HTR-8/SVneo (cell line): ENCODE data around the gene CCL26.
"Not testable (repeated sequence)": the region's sequence is repeated elsewhere in the genome, so short reads cannot be mapped to it uniquely, and the experiment has no call there.

Experiments used
- DNase-seq: peaks from one replicate; pipeline ENCODE4 v3.0.0; 2011; ENCODE audit warnings: low spot score, mixed read lengths; ENCODE audit not compliant: insufficient read length
- FAIRE-seq: peaks from 2 replicates; lab custom pipeline; 2011; peaks lifted over from hg19 to GRCh38; lab: Jason Lieb, UNC

CCL26 gene

DNA sequence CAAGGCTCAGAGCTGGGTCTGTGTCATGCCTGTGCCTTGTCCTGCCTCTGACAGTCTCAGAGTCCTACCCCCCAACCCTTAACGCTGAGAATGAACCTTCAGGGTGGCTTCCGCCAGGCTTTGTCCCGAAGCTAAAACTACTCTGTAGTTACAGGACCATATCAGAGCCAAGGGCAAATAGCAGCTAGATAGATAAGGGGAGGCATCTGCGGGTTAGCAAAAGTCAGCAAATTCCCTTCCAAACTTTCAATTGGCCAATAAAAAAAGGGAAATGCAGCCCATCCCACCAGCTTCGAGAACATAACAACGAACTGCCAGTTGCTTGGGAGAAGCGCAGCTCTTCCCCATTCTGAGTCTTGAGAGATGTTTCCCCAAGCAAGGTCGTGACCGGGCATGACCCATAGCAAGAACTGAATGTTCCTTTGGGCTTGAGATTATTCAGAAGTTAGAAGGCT lies 23.8 kb upstream of the CCL26 start:
- DNase-seq (no peak), FAIRE-seq (no peak)

DNA sequence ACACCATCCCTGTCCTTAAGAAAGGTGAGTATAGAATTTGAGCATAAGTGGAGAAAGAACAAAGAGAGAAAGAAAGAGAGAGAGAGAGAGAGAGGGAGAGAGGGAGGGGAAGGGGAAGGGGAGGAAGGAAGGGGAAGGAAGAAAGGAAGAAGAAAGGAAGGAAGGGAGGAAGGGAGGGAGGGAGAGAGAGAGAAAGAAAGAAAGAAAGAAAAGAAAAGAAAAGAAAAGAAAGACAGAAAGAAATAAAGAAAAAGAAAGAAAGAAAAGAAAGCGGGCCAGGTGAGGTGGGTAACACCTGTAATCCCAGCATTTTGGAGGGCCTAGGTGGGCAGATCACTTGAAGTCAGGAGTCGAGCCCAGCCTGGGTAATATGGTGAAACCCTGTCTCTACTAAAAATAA lies 21.7 kb upstream of the CCL26 start:
- DNase-seq = no peak
- FAIRE-seq = no peak

DNA sequence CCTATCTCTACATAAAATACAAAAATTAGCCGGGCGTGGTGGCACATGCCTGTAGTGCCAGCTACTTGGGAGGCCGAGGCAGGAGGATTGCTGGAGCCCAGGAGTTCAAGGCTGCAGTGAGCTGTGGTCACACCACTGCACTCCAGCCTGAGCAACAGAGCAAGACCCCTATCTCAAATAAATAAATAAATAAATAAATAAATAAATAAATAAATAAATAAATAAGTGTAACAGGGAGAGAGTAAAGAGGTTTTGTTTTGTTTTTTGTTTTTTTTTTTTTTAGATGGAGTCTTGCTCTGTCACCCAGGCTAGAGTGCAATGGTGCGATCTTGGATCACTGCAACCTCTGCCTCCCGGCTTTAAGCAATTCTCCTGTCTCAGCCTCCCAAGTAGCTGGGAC lies 20.6 kb upstream of the CCL26 start:
- FAIRE-seq, DNase-seq: not testable (repeated sequence)

DNA sequence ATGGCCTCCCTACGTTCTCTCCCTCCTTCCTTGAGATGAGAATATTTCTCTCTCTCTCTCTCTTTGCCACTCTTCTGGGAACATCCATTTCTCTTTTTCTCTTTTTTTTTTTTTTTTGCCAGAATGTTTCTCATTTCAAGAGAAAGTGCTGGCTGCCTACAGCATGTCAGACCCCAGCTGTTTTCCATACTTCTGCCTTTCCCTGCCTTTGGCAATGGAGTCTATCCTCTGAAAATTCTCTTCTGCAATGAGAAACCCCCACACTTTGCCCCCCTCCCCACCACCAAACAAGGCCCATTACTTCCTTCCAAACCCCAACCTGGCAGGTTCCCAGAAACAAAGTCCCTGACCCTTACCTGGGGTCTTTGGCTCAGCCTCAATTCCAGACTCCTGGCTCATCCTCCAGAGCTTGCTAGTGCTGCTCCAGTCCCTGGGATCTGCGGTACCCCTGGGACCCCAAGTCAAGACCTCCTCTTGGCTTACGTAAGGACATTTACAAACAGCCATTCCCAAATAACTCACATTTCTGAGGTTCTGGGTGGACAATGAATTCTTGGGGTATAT lies 17.4 kb upstream of the CCL26 start:
- no peak for FAIRE-seq

DNA sequence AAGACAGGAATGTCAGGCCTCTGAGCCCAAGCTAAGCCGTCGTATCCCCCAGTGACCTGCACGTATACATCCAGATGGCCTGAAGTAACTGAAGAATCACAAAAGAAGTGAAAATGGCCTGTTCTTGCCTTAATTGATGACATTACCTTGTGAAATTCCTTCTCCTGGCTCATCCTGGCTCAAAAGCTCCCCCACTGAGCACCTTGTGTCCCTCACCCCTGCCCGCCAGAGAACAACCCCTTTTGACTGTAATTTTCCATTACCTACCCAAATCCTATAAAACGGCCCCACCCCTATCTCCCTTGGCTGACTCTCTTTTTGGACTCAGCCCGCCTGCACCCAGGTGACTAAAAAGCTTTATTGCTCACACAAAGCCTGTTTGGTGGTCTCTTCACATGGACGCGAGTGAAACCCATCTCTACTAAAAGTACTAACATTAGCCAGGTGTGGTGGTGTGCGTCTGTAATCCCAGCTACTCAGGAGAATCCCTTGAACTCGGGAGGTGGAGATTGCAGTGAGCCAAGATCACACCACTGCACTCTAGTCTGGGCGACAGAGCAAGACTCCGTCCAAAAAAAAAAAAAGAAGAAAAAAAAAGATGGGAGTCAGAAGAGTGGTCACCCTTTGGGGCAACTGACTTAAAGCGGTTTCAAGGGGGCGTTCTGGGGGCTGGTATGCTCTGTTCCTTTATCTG lies 16.3 kb upstream of the CCL26 start:
- not testable (repeated sequence) for FAIRE-seq

More for the DNA sequence above, 17.4 kb upstream of the CCL26 start:
- no peak for DNase-seq

DNA sequence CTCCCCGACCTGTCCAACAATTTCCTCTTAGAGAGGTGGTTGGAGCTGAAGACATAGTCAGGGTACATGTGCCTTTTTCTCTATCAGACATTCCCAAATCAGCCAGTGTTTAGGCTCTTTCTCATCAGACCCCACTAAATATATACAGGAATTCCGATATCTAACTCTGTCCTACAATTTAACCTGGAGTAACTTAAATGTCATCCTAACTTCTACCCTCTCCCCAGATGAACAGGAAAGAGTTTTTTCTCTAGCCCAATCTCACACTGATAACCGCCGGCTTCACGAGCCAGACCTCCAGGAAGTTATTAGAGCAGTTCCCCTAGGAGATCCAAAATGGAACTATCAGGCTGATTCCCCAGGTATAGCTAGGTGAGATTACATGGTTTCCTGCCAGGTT lies 11.0 kb upstream of the CCL26 start:
- DNase-seq, FAIRE-seq: not testable (repeated sequence)

More for the DNA sequence above, 16.3 kb upstream of the CCL26 start:
- not testable (repeated sequence) for DNase-seq

DNA sequence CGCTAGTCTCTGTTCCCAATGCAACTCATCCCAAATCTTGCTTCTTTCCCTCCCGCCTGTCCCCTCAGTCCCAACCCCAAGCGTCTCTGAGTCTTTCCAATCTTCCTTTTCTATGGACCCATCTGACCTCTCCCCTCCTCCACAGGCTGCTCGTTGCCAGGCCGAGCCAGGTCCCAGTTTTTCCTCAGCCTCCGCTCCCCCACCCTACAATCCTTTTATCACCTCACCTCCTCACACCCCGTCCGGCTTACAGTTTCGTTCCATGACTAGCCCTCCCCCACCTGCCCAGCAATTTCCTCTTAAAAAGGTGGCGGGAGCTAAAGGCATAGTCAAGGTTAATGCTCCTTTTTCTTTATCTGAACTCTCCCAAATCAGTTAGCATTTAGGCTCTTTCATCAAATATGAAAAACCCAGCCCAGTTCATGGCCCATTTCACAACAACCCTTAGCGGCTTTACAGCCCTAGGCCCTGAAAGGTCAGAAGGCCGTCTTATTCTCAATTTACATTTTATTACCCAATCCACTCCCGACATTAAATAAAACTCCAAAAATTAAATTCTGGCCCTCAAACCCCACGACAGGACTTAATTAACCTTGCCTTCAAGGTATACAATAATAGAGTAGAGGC lies 8.7 kb upstream of the CCL26 start:
- FAIRE-seq, DNase-seq: not testable (repeated sequence)

DNA sequence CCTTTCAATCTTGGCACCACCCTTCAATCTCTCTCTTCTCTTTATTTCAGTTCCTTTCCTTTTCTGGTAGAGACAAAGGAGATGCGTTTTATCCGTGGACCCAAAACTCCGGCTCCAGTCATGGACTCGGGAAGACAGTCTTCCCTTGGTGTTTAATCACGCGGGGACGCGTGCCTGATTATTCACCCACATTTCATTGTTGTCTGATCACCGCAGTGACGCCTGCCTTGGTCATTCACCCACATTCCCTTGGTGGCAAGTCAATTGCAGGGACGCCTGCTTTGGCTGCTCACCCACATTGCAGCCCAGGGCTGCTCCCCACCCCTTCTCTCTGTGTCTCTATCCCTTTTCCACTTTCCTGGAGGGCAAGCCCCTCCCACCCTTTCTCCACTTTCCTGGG lies 7.5 kb upstream of the CCL26 start:
- not testable (repeated sequence) for FAIRE-seq

DNA sequence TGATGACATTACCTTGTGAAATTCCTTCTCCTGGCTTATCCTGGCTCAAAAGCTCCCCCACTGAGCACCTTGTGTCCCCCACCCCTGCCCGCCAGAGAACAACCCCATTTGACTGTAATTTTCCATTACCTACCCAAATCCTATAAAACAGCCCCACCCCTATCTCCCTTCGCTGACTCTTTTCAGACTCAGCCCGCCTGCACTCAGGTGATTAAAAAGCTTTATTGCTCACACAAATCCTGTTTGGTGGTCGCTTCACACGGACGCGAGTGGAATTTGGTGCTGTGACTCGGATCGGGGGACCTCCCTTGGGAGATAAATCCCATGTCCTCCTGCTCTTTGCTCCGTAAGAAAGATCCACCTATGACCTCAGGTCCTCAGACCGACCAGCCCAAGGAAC lies 7.0 kb upstream of the CCL26 start:
- DNase-seq, FAIRE-seq: not testable (repeated sequence)

More for the DNA sequence above, 7.5 kb upstream of the CCL26 start:
- not testable (repeated sequence) for DNase-seq

DNA sequence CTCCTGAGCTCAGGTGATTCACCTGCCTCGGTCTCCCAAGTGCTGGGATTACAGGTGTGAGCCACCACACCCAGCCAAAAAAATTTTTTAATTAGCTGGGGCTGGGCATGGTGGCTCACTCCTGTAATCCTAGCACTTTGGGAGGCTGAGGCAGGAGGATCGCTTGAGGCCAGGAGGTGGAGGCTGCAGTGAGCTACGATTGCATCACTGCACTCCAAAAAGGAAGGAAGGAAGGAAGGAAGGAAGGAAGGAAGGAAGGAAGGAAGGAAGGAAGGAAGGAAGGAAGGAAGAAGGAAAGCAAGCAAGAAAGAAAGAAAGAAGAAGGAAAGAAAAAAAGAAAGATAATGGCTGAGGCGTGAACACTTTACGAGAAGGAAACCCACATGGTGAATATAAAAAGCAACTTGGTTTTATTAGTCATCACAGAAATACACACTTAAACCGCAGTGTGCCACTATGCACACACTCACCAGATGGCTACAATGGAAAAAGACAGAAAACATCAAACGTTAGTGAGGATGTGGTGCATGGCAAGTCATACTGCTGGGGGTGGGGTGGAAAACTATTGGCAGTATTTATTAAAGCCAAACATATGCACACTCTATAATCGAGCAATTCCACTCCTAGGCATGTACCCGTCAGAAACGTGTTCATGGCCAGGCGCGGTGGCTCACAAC lies 4.4 kb upstream of the CCL26 start:
- DNase-seq (no peak), FAIRE-seq (no peak)

DNA sequence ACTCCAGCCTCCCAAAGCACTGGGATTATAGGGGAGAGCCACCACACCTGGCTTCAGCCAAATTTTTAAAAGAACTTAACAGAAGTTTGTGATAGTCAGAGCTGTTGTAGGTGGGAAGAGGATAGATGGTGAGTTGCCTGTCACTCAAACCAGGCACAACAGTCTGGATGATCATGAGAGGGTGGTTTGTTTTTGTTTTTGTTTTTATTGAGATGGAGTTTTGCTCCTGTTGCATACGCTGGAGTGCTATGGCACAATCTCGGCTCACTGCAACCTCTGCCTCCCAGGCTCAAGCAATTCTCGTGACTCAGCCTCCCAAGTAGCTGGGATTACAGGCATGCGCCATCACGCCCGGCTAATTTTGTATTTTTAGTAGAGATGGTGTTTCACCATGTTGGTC lies 1.9 kb upstream of the CCL26 start:
- DNase-seq, FAIRE-seq: not testable (repeated sequence)

DNA sequence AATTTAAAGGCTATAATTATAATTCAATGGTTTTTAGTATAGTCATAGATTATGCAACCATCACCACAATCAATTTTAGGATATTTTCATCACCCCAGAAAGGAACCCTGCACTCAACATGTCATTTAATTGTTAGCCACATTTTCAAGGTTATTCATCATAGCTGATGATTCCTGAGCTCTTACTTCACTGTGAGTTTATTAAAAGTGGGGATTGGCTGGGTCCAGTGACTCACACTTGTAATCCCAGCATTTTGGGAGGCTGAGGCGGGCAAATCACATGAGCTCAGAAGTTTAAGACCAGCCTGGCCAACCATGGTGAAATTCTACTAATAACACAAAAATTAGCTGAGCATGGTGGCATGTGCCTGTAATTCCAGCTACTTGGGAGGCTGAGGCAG lies 787 bp downstream of the CCL26 start:
- FAIRE-seq (no peak), DNase-seq (no peak)

DNA sequence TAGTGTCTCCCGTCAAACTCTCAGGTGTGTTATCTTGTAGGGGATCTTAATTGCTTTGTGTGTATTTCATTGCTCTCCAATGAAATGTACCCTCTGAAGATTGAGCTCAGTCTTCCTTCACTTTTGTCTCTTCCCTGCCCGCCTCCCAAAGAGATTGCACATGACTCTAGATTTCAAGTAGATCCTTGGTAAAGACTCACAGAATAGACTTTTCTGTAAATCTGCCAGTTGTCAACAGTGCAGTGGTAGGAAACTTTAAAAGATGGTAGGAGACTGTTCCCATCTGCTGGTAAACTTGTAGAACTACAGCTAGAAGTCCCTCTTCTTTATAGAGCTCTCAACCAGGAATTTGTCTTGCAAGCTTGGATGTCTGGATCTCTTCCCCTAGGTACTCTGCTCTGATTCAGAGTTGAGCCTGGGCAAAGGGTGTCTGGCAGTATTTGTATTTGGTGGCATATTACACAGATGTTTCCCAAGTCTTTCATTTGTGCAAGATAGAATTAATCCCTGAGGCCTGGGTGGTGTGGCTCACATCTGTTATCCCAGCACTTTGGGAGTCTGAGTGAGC lies 9.6 kb downstream of the CCL26 start:
- FAIRE-seq (no peak), DNase-seq (peak; percentile 70)

DNA sequence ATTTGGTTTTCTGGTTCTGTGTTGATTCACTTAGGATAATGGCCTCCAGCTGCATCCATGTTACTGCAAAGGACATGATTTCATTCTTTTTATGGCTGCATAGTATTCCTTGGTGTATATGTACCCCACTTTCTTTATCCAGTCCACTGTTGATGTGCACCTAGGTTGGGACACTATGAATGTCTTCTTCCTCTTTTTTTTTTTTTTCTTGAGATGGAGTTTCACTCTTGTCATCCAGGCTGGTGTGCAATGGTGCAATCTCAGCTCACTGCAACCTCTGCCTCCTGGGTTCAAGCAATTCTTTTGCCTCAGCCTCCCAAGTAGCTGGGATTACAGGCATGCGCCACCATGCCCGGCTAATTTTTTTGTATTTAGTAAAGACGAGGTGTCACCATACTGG lies 10.2 kb downstream of the CCL26 start:
- not testable (repeated sequence) for FAIRE-seq, DNase-seq

DNA sequence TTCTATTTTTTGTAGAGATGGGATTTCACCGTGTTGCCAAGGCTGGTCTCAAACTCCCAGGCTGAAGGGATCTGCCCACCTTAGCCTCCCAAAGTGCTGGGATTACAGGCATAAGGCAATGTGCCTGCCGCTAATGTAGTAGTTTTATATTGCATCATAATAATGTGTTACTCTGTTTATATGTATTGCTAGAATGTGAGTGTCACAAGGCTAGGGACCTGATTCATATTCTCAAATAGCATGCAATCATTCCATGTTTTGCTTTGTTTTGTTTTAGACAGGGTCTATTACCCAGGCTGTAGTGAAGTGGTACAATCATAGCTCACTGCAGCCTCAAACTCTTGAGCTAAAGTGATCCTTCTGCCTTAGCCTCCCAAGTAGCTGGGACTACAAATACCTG lies 13.5 kb downstream of the CCL26 start:
- FAIRE-seq = no peak
- no peak for DNase-seq

DNA sequence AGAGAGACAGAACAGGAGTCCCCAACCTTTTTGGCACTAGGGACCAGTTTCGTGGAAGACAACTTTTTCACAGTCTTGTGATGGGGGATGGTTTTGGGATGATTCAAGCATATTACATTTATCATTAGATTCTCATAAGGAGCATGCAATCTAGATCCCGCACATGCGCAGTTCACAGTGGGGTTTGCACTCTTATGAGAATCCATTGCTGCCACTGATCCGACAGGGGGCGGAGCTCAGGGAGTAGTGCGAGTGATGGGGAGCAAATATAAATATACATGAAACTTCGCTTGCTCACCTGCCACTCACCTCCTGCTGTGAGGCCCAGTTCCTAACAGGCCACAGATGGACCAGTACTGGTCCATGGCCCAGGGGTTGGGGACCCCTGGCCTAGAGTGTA lies 14.2 kb downstream of the CCL26 start:
- DNase-seq (no peak), FAIRE-seq (no peak)

DNA sequence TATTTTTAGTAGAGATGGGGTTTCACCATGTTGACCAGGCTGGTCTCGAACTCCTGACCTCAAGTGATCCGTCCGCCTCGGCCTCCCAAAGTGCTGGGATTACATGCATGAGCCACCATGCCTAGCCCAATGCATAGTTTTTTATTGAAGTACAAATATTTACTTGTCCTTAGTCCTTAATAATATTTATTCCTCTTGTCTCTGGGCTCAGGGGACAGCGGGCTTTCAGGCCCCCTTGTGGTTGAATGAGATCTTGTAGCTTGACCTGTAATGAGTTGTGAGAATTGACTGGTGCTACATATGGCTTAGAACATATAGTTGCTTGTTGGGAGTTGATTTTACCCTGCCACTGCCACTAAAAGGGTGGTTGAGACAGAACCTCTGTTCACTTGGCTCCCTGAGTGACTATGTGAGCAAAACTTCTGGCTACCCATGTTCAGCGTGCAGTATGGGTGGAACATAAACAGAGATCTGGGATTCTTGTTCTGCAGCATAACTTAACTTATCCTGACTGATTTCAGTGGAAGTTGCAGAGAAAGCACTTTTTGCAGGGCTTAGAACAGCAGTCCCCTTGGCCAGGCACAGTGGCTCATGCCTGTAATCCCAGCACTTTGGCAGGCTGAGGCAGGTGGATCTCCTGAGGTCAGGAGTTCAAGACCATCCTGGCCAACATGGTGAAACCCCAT lies 14.9 kb downstream of the CCL26 start:
- no peak for FAIRE-seq
- DNase-seq = no peak

DNA sequence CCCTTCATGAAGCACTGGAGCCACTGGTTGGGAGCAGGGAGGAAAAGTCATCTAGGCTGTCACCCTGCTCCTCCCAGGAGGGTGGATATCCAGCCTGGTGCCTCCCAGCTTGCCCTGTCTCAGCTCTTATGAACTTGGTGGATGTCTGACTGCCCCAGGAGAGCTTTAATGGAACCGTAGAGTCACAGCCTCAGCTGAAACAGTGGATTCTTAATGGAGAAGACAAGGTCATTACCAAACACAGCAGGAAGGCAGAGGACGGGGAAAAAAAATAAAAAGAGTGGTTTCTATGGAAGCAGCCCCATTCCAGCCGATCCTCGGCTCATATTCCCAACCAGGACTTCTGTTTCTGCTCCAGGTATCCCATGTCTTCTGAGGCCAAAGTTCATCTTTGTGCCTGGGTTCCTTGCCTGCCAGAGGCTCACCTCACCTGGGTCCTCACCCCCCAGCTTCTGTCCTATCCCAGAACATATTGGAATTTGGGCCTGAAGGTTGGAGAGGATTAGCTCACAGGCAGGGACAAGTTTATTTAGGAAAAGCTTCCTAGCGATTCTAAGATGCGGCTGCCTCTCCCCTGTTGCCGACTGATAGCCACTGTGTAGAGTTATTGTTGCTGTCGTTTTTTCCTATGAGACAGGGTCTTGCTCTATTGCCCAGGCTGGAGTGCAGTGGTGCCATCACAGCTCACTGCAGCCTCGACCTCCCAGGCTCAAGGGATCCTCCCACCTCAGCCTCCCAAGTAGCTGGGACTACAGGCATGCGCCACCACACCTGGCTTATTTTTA lies 15.6 kb downstream of the CCL26 start:
- no peak for FAIRE-seq

DNA sequence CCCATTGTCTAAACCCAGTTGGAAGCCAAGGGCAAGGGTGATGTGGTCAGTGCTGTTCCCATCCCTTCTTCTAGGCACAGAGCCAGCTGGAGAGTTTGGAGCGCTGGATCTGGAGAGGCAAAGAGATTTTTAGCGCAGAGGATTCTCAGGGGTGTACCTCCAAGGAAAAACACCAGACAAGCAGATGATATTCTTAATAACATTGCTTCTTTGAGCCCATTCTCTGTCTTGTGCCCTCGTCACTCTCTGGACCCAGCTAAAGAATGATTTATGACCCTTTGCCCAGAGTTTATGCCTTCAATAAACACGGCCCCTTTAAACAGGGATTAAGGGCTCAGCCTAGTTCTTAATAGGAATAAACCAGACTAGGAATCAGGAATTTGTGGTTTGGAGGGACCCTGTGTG lies 28.6 kb downstream of the CCL26 start:
- DNase-seq (no peak), FAIRE-seq (no peak)

More for the DNA sequence above, 15.6 kb downstream of the CCL26 start:
- no peak for DNase-seq
